HUDEP-2 (cell line): ENCODE measurements around the gene PPT1.
"Not testable (repeated sequence)": the region's sequence is repeated elsewhere in the genome, so short reads cannot be mapped to it uniquely, and the experiment has no call there.

Source experiments
- DNase-seq, 76 experiments: peaks; one replicate each; lab custom pipeline; 2025; ENCODE audit not compliant: unreplicated experiment in 76 of 76; lab: John Stamatoyannopoulos, UW

PPT1 gene

GRCh38 chr1:40057310-40058030, 39.6 kb downstream of the PPT1 start:
- peak in 60 of 76 experiments; percentile 7 to 91 (median 65) for DNase-seq

DNA sequence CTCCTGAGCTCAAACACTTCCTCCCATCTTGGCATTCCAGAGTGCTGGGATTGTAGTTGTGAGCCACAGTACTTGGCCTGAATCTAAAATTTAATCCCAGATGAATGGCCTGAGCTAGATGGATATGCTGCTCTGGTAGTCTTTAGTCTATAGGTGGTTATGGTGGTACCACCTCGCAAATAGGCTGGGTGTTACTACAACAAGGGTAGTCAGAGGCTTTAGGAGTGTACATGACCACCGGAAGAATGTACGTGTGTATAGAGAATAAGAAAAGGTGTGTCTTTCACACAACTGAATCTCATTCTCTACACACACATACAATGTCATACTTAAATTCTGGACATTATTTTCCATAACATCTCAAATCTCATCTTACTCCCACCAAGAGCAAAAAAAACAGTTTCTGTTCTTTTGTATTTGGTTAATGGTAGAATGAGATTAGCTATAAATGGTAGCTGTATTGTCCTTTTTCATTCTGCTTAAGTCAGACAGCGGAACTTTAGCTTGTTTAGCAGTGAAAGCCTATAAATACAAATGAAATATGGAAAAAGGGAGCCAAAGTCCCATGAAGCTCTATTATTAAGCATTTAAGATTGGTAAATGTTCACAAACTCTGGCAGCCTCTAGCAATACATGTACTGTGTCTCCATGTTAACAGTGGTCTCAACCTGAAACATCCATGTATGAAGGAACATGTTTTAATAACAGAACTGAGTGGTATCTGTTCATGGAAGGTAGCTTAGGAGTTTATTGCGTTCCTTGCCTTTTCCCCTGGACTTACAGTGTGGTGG, 40.3 kb downstream of the PPT1 start:
- DNase-seq, result no peak

DNA sequence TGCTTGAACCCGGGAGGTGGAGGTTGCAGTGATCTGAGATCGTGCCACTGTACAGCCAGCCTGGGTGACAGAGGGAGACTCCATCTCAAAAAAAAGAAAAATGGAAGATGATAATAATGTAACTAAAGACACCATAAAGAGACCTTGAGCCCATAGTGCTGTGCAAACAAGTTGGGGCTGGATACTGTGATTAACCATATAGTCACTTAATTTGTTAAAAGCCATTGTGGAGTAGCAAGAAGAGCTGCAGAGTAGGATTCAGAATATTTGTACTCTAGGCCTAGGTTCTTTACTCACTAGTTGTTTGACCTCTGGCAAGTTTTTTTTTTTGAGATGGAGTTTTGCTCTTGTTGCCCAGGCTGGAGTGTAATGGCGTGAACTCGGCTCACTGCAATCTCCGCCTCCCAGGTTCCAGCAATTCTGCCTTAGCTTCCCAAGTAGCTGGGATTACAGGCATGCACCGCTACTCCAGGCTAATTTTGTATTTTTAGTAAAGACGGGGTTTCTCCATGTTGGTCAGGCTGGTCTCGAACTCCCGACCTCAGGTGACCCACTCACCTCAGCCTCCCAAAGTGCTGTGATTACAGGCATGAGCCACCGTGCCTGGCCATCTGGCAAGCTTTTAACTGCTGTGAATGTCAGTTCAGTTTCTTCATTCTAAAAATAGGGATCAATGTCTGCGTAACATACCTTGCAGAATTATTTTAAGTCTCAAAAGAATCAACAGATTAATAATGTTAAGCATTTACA, 43.7 kb downstream of the PPT1 start:
- DNase-seq, result no peak

- no peak for DNase-seq
These were observed 46.2 kb downstream of the PPT1 start for GRCh38 chr1:40050863-40051262.

DNA sequence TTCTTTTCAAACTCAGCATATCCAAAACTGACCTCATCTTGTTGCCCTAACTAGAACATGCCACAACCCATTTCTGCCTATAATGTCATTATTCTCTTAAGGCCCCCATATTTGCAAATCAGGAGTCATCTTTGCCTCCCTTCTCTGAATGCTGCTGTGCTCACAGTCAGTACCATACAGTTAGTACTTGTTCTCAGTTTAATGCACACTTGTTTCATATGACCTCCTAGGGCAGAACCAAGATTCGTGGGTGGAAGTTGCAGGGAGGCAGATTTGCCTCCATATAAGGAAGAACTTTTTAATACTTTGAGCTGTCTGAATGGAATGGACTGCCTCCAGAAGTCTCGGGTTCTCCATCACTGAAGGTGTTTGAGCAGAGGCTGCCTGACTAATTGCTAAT, 47.3 kb downstream of the PPT1 start:
- no peak for DNase-seq

- no peak for DNase-seq
These were observed 49.3 kb downstream of the PPT1 start for GRCh38 chr1:40047769-40048168.

GRCh38 chr1:40047276-40047675, 49.8 kb downstream of the PPT1 start:
- DNase-seq, result no peak

DNA sequence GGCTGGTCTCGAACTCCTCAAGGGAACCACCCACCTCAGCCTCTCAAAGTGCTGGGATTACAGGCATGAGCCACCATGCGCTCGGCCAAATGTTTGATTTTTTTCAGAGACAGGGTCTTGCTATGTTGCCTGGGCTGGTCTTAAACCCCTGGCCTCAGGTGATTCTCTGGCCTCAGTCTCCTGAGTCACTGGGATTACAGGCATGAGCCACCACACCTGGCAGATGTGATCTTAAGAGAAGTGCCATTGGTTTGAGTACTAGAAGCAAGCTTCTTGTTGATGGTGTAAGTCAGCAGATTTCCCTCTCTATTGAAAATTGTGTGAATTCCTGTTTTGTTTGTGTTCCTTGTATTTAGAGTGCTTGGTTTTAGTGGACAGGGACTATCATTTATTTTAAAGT, 51.3 kb downstream of the PPT1 start:
- no peak for DNase-seq

GRCh38 chr1:40045182-40045581, 51.9 kb downstream of the PPT1 start:
- DNase-seq, result no peak

GRCh38 chr1:40044110-40044509, 52.9 kb downstream of the PPT1 start:
- DNase-seq, result no peak

- no peak for DNase-seq
These were observed 54.7 kb downstream of the PPT1 start for GRCh38 chr1:40042341-40042740.

DNA sequence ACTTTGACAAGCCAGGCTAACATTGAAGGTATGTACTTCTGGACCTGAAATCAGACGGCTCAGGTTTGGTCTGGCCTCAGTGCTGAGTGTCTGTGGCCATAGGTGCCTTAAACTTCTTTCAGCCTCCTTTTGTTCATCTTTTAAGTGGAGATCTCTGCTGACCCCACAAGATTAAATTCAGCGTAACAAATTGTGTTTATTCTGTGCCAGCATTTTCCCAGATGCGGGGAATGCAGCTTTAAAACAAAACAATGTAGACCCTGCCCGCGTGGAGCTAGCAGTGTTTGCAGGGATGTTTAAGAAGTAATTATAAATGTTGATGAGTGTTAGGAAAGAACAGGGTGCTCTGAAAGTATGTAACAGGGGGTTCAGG, 55.6 kb downstream of the PPT1 start:
- no peak for DNase-seq

- peak in 75 of 76 experiments; percentile 55 to 99 (median 98) for DNase-seq
These were observed 56.3 kb downstream of the PPT1 start, which contains the start of gene CAP1 for GRCh38 chr1:40040511-40041465. Gene CAP1, plus strand, starts transcription at chr1:40040729. Its CDS starts 18,618 bp downstream, at chr1:40059347.

GRCh38 chr1:40039757-40040510, 57.1 kb downstream of the PPT1 start:
- DNase-seq, result peak in 74 of 76 experiments; percentile 34 to 88 (median 75)

GRCh38 chr1:40039245-40039756, 57.8 kb downstream of the PPT1 start:
- peak in 41 of 76 experiments; percentile 22 to 85 (median 67) for DNase-seq

GRCh38 chr1:40038697-40039096, 58.4 kb downstream of the PPT1 start:
- no peak for DNase-seq

DNA sequence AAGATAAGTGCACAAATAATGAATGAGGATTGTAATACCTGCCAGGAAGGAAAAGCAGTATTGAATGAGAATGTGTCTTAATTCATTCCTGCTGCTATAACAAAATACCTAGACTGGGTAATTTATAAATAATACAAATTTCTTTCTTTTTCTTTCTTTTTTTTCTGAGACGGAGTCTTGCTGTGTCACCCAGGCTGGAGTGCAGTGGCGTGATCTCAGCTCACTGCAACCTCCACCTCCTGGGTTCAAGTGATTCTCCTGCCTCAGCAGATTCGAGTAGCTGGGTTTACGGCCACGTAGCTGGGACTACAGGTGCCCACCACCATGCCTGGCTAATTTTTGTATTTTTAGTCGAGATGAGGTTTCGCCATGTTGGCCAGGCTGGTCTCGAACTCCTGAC, 59.8 kb downstream of the PPT1 start:
- DNase-seq, result not testable (repeated sequence)

DNA sequence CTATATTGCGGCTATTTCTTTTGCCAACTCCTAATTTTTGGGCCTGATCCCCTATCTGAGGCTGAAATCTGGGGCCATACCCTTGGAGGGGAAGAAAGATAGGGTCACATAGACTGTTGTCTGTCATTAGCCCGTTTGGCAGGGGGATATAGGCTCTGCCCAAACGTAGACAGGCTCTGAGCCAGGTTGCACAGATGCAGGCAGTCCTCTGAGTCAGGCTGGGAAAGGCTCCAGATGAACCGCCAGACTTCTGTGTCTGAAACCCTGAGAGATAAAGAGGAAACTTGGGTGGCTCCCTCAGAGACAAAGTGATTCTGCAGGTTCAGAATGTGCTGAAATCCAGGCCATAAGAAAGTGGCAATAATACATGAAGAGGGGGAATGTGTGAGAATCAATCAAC, 60.5 kb downstream of the PPT1 start:
- DNase-seq, result peak in 74 of 76 experiments; percentile 31 to 96 (median 88)

DNA sequence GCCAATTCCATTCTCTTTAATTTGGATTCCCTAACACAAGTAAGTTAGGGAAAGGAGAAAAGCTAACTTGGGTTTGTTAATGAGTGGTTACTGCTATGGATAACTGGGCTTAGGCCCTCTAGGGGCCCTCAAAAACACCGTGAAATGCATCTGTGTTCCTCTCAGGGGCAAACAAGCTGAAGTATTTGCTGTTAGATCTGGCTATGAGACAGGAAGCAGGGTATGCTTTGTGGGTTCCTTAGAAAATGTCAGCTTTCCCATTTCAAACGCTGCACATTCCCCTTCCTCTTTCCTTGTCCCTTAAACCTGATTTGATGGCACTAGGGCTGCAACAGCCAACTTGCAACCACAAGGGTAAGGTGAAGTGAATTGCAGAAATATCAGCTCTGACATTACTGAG, 62.2 kb downstream of the PPT1 start:
- no peak for DNase-seq
